Measurements from ENCODE around the gene SERGEF. TPM values are rescaled to one million over a fixed set of nuclear protein-coding genes. Genes with fewer than 3 reads are reported as not detected.

The SERGEF gene
- total and polyA plus RNA-seq, 8 donors = 9.3 to 158 (median 73.5) TPM; not detected in 1

GRCh38 chr11:17788084-17788483 is 224.8 kb downstream of the SERGEF start:
- Histone ChIP-seq H3K4me3 (no peak overlapping the region), H3K27ac (no peak overlapping the region), H3K4me1 (no peaks in the 10 kb centered on the region), H3K9me3 (no peaks in the 10 kb centered on the region), H3K36me3 (peaks cover 0 to 28% (median 7%) of the 10 kb centered on the region in 4 donors), H3K27me3 (no peaks in the 10 kb centered on the region)
- TF ChIP-seq POLR2AphosphoS5 (IDR thresholded peaks at IDR 0.05) (no peak), CTCF (IDR thresholded peaks at IDR 0.05) (no peak), POLR2A (IDR thresholded peaks at IDR 0.05) (no peak), EP300 (IDR thresholded peaks at IDR 0.05) (no peak)
- 93 to 97% (median 96%) methylated on average over 5 of the region's 5 CpGs for WGBS, 5 donors
- DNase-seq = no peak
- intact Hi-C loops (cut with DNase I; ENCODE audit: low total_unique reads) = no loop called here

GRCh38 chr11:17786824-17787525 is 225.9 kb downstream of the SERGEF start:
- TF ChIP-seq CTCF (IDR thresholded peaks at IDR 0.05) (no peak), EP300 (IDR thresholded peaks at IDR 0.05) (no peak), POLR2AphosphoS5 (IDR thresholded peaks at IDR 0.05) (no peak), POLR2A (IDR thresholded peaks at IDR 0.05) (no peak)
- no peak overlapping the region for H3K4me3 ChIP-seq
- no peaks in the 10 kb centered on the region for H3K27me3 ChIP-seq
- no peak overlapping the region for H3K27ac ChIP-seq
- H3K9me3 ChIP-seq = no peaks in the 10 kb centered on the region
- DNase-seq = no peak
- H3K4me1 ChIP-seq = no peaks in the 10 kb centered on the region
- intact Hi-C loops (cut with DNase I; ENCODE audit: low total_unique reads) = no loop called here
- H3K36me3 ChIP-seq = peaks cover 0 to 28% (median 7%) of the 10 kb centered on the region in 4 donors
- 92 to 96% (median 93%) methylated on average over 13 to 14 of the region's 14 CpGs for WGBS, 5 donors

DNA sequence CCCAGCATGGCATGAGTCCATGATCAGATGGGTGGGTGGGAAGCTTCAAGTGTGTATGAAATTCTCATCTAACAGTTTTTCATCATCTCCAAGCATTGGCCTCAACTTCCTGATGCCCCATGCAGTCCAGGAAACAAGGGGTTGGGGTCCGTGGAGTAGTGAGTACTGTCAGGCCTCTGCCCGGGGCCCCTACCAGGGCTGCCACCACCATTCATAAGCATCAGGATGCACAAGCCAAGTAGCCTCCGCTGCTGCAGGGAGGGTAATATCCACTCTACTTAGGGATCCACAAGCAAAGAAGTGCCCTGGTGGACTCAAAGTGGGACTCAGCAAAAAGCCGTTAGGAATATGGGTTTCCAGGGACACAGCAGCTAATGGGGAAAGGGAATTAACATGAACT is 229.0 kb downstream of the SERGEF start:
- no peak for DNase-seq
- TF ChIP-seq CTCF (IDR thresholded peaks at IDR 0.05) (no peak), POLR2AphosphoS5 (IDR thresholded peaks at IDR 0.05) (no peak), EP300 (IDR thresholded peaks at IDR 0.05) (no peak), POLR2A (IDR thresholded peaks at IDR 0.05) (no peak)

GRCh38 chr11:17782603-17783337 is 230.1 kb downstream of the SERGEF start:
- intact Hi-C loops (cut with DNase I; ENCODE audit: low total_unique reads) = no loop called here
- no peak for DNase-seq

More for the DNA sequence above, 229.0 kb downstream of the SERGEF start:
- no peaks in the 10 kb centered on the region for H3K9me3 ChIP-seq
- no peaks in the 10 kb centered on the region for H3K27me3 ChIP-seq
- WGBS, 5 donors = 88 to 93% (median 90%) methylated on average over 4 of the region's 4 CpGs
- no peak overlapping the region for H3K4me3 ChIP-seq
- no peaks in the 10 kb centered on the region for H3K4me1 ChIP-seq
- intact Hi-C loops (cut with DNase I; ENCODE audit: low total_unique reads) = no loop called here
- no peak overlapping the region for H3K27ac ChIP-seq
- peaks cover 0 to 28% (median 7%) of the 10 kb centered on the region in 4 donors for H3K36me3 ChIP-seq

More at GRCh38 chr11:17782603-17783337, 230.1 kb downstream of the SERGEF start:
- H3K4me3 ChIP-seq = no peak overlapping the region
- TF ChIP-seq EP300 (IDR thresholded peaks at IDR 0.05) (no peak), CTCF (IDR thresholded peaks at IDR 0.05) (no peak), POLR2AphosphoS5 (IDR thresholded peaks at IDR 0.05) (no peak), POLR2A (IDR thresholded peaks at IDR 0.05) (no peak)
- 80 to 90% (median 87%) methylated on average over 4 of the region's 4 CpGs for WGBS, 5 donors
- H3K9me3 ChIP-seq = no peaks in the 10 kb centered on the region
- H3K27me3 ChIP-seq = no peaks in the 10 kb centered on the region
- H3K27ac ChIP-seq = no peak overlapping the region
- H3K36me3 ChIP-seq = peaks cover 0 to 20% (median 7%) of the 10 kb centered on the region in 4 donors
- no peaks in the 10 kb centered on the region for H3K4me1 ChIP-seq
